HCT116 (cell line): ENCODE measurements around the gene NDUFS6.

Experiments used
- ATF3 ChIP-seq: IDR thresholded peaks from 2 replicates; pipeline ENCODE4 v1.6.1; 2012
- CEBPB ChIP-seq: IDR thresholded peaks from 2 replicates; pipeline ENCODE4 v1.6.1; 2012; ENCODE audit warnings: low read depth
- EGR1 ChIP-seq: IDR thresholded peaks from 2 replicates; pipeline ENCODE4 v1.6.1; 2012; ENCODE audit warnings: low read depth
- EZH2phosphoT487 ChIP-seq: fragments of 200-600 bp; IDR thresholded peaks from 2 replicates; pipeline ENCODE4 v1.6.1; 2018; ENCODE audit warnings: antibody characterized with exemption, borderline replicate concordance
- FOSL1 ChIP-seq: IDR thresholded peaks from 2 replicates; pipeline ENCODE4 v1.6.1; 2012; ENCODE audit warnings: low read depth
- JUND ChIP-seq: IDR thresholded peaks from 2 replicates; pipeline ENCODE4 v1.6.1; 2012
- POLR2A ChIP-seq: IDR thresholded peaks from 2 replicates; pipeline ENCODE4 v1.7.0; 2011; ENCODE audit warnings: borderline replicate concordance; ENCODE audit not compliant: insufficient read depth, insufficient read length; ENCODE audit errors: extremely low read depth
- POLR2AphosphoS5 ChIP-seq: IDR thresholded peaks from 2 replicates; pipeline ENCODE4 v1.6.1; 2011; ENCODE audit warnings: mild to moderate bottlenecking, low read depth, low read length, moderate library complexity
- RAD21 ChIP-seq: IDR thresholded peaks from 2 replicates; pipeline ENCODE4 v1.6.1; 2012; ENCODE audit warnings: low read depth, mild to moderate bottlenecking
- SIN3A ChIP-seq: IDR thresholded peaks from 2 replicates; pipeline ENCODE4 v1.6.1; 2012; ENCODE audit warnings: low read depth
- YY1 ChIP-seq: IDR thresholded peaks from 2 replicates; pipeline ENCODE4 v1.6.1; 2011; ENCODE audit warnings: low read length, low read depth, moderate library complexity, mild to moderate bottlenecking; ENCODE audit not compliant: insufficient replicate concordance; ENCODE audit errors: extremely low read depth
- TF ChIP-seq, protein P1 (sequence below), 3 experiments: fragments of 200-600 bp in 1 of 3; sonication (generic) in 1 of 3; IDR thresholded peaks in 2 of 3; conservative IDR thresholded peaks in 1 of 3; 2 replicates each; pipeline ENCODE4 v1.5.1; 2012 to 2017; ENCODE audit warnings: low read depth in 2 of 3, low read length in 2 of 3, antibody characterized with exemption in 1 of 3, borderline replicate concordance in 1 of 3, control low read depth in 1 of 3, mild to moderate bottlenecking in 1 of 3, mixed read lengths in 1 of 3, mixed run types in 1 of 3, moderate library complexity in 1 of 3; ENCODE audit not compliant: insufficient read depth in 1 of 3

DNA sequence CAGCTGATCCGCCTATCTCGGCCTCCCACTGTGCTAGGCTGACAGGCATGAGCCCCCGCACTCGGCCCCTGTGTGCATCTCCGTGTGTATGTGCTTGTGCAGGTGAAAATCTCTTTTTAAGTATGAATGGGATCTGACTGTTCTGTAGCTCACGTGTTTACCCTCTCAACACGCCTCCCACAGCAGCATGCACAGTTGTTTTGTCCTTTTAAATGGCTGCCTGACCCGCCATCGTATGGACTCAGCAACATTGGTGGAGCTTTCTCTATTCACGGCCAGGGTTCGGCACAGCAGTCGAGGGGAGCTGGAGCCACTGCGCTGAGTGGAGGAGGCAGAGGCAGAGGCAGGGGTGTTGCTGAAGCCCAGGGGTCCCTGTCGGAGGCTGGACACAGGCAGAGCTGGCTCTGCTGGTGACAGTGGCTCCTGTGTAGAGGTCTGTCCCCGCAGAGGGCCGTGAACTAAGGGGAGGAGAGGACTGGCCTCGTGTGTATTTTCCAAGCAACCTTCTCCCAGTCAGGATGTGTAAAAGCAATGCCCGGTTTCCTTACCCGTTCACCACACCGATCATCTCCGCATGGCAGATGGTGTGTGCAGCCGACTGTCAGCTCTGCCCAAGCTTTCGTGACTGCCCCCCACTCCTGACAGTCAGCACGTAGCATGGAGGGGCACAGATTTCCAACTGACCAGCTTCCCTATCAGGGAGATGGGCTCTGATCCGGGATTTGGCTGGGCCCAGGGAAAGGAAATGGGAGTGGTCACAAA, 38.9 kb upstream of the NDUFS6 start:
- no peak for TF ChIP-seq POLR2A
- TF ChIP-seq YY1 = no peak
- no peak for TF ChIP-seq POLR2AphosphoS5
- TF ChIP-seq ATF3 = no peak
- TF ChIP-seq, protein P1, sequence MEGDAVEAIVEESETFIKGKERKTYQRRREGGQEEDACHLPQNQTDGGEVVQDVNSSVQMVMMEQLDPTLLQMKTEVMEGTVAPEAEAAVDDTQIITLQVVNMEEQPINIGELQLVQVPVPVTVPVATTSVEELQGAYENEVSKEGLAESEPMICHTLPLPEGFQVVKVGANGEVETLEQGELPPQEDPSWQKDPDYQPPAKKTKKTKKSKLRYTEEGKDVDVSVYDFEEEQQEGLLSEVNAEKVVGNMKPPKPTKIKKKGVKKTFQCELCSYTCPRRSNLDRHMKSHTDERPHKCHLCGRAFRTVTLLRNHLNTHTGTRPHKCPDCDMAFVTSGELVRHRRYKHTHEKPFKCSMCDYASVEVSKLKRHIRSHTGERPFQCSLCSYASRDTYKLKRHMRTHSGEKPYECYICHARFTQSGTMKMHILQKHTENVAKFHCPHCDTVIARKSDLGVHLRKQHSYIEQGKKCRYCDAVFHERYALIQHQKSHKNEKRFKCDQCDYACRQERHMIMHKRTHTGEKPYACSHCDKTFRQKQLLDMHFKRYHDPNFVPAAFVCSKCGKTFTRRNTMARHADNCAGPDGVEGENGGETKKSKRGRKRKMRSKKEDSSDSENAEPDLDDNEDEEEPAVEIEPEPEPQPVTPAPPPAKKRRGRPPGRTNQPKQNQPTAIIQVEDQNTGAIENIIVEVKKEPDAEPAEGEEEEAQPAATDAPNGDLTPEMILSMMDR (IDR thresholded peaks at IDR 0.05 in 2 of 3, conservative IDR thresholded peaks at IDR 0.05 in 1 of 3; ENCODE audit: borderline replicate concordance in 1 of 3, insufficient read depth in 1 of 3, low read depth in 2 of 3, low read length in 2 of 3) = no peak
- no peak for TF ChIP-seq JUND
- no peak for TF ChIP-seq RAD21
- no peak for TF ChIP-seq SIN3A
- TF ChIP-seq FOSL1 = no peak
- TF ChIP-seq EGR1 = no peak
- no peak for TF ChIP-seq CEBPB
- TF ChIP-seq EZH2phosphoT487 = no peak
